HUES6 (cell line): ENCODE results near the gene SMARCA2.

Experiments
- H3K27ac ChIP-seq: 2 replicates; pipeline ENCODE4 v1.7.0; 2013; ENCODE audit warnings: low read depth, mild to moderate bottlenecking, low read length, inconsistent platforms
- H3K27me3 ChIP-seq: 2 replicates; pipeline ENCODE4 v1.6.1; 2013; ENCODE audit warnings: low read length; ENCODE audit not compliant: control insufficient read depth, insufficient read depth
- H3K36me3 ChIP-seq: 2 replicates; pipeline ENCODE4 v1.6.1; 2013; ENCODE audit warnings: low read length; ENCODE audit not compliant: control insufficient read depth, insufficient read depth
- H3K4me1 ChIP-seq: 2 replicates; pipeline ENCODE4 v1.6.1; 2013; ENCODE audit warnings: low read length; ENCODE audit not compliant: control insufficient read depth, insufficient read depth
- H3K4me3 ChIP-seq: 2 replicates; pipeline ENCODE4 v1.5.1; 2013; ENCODE audit warnings: low read depth, low read length
- H3K9ac ChIP-seq: one replicate; pipeline ENCODE4 v1.6.1; 2013; ENCODE audit warnings: mild to moderate bottlenecking, low read length
- H3K9me3 ChIP-seq: 2 replicates; pipeline ENCODE4 v1.6.1; 2013; ENCODE audit warnings: low read depth, low read length; ENCODE audit not compliant: control insufficient read depth, insufficient read depth

SMARCA2 gene

GRCh38 chr9:2016408-2017330 lies 1.5 kb downstream of the SMARCA2 start:
- no peaks in the 10 kb centered on the region for H3K9me3 ChIP-seq
- H3K4me3 ChIP-seq, result peak overlapping the region; percentile 85
- peaks cover 20% of the 10 kb centered on the region for H3K4me1 ChIP-seq
- peak overlapping the region; percentile 86 for H3K9ac ChIP-seq
- H3K36me3 ChIP-seq, result no peaks in the 10 kb centered on the region
- peak overlapping the region; percentile 67; the same call in 1 of the 2 replicates for H3K27ac ChIP-seq
- peaks cover 56% of the 10 kb centered on the region for H3K27me3 ChIP-seq

GRCh38 chr9:2017331-2018161 lies 2.4 kb downstream of the SMARCA2 start:
- no peaks in the 10 kb centered on the region for H3K36me3 ChIP-seq
- peak overlapping the region; percentile 86 for H3K9ac ChIP-seq
- H3K9me3 ChIP-seq, result no peaks in the 10 kb centered on the region
- H3K27me3 ChIP-seq, result peaks cover 50% of the 10 kb centered on the region
- H3K4me1 ChIP-seq, result peaks cover 28% of the 10 kb centered on the region
- peak overlapping the region; percentile 85 for H3K4me3 ChIP-seq
- H3K27ac ChIP-seq, result peak overlapping the region; percentile 67; the same call in 1 of the 2 replicates

- H3K4me3 ChIP-seq, result peak overlapping the region; percentile 85
- H3K27ac ChIP-seq, result peak overlapping the region; percentile 41; the same call in 1 of the 2 replicates
- H3K36me3 ChIP-seq, result no peaks in the 10 kb centered on the region
- no peaks in the 10 kb centered on the region for H3K9me3 ChIP-seq
- H3K27me3 ChIP-seq, result peaks cover 43% of the 10 kb centered on the region
- H3K4me1 ChIP-seq, result peaks cover 35% of the 10 kb centered on the region
- peak overlapping the region; percentile 86 for H3K9ac ChIP-seq
These were observed 3.1 kb downstream of the SMARCA2 start for GRCh38 chr9:2018162-2018643.

- peaks cover 42% of the 10 kb centered on the region for H3K4me1 ChIP-seq
- H3K27me3 ChIP-seq, result peaks cover 36% of the 10 kb centered on the region
- no peaks in the 10 kb centered on the region for H3K36me3 ChIP-seq
- peak overlapping the region; percentile 41; the same call in 1 of the 2 replicates for H3K27ac ChIP-seq
- H3K4me3 ChIP-seq, result peak overlapping the region; percentile 85
- H3K9ac ChIP-seq, result peak overlapping the region; percentile 86
- no peaks in the 10 kb centered on the region for H3K9me3 ChIP-seq
These were observed 3.8 kb downstream of the SMARCA2 start for GRCh38 chr9:2018764-2019558.

- Histone ChIP-seq H3K36me3 (no peaks in the 10 kb centered on the region), H3K27ac (no peak overlapping the region), H3K4me3 (no peak overlapping the region), H3K27me3 (peaks cover 29% of the 10 kb centered on the region), H3K4me1 (peaks cover 49% of the 10 kb centered on the region), H3K9me3 (no peaks in the 10 kb centered on the region), H3K9ac (no peak overlapping the region)
These were observed 4.6 kb downstream of the SMARCA2 start for GRCh38 chr9:2019723-2020122.

GRCh38 chr9:2021731-2022130 lies 6.6 kb downstream of the SMARCA2 start:
- Histone ChIP-seq H3K9me3 (no peaks in the 10 kb centered on the region), H3K27me3 (peaks cover 22% of the 10 kb centered on the region), H3K4me1 (peaks cover 57% of the 10 kb centered on the region), H3K4me3 (no peak overlapping the region), H3K9ac (no peak overlapping the region), H3K27ac (no peak overlapping the region), H3K36me3 (no peaks in the 10 kb centered on the region)

- Histone ChIP-seq H3K9me3 (no peaks in the 10 kb centered on the region), H3K9ac (no peak overlapping the region), H3K27ac (no peak overlapping the region), H3K36me3 (no peaks in the 10 kb centered on the region), H3K4me1 (peaks cover 57% of the 10 kb centered on the region), H3K4me3 (no peak overlapping the region), H3K27me3 (peaks cover 16% of the 10 kb centered on the region)
These were observed 7.4 kb downstream of the SMARCA2 start for GRCh38 chr9:2022560-2022959.

- Histone ChIP-seq H3K9ac (no peak overlapping the region), H3K27ac (no peak overlapping the region), H3K9me3 (no peaks in the 10 kb centered on the region), H3K36me3 (no peaks in the 10 kb centered on the region), H3K27me3 (peaks cover 11% of the 10 kb centered on the region), H3K4me1 (peaks cover 57% of the 10 kb centered on the region), H3K4me3 (no peak overlapping the region)
These were observed 7.9 kb downstream of the SMARCA2 start for GRCh38 chr9:2023042-2023441.

- Histone ChIP-seq H3K27me3 (peaks cover 6% of the 10 kb centered on the region), H3K9me3 (no peaks in the 10 kb centered on the region), H3K4me3 (no peak overlapping the region), H3K36me3 (no peaks in the 10 kb centered on the region), H3K27ac (no peak overlapping the region), H3K4me1 (peaks cover 54% of the 10 kb centered on the region), H3K9ac (no peak overlapping the region)
These were observed 8.4 kb downstream of the SMARCA2 start for GRCh38 chr9:2023532-2023931.
